Mucosa of rectum (tissue), 2 donors: Measurements from ENCODE around the gene TMEM61.
"Not testable (repeated sequence)": the region's sequence is repeated elsewhere in the genome, so short reads cannot be mapped to it uniquely, and the experiment has no call there.

Source experiments
- H3K27ac ChIP-seq, 2 donors: one replicate each; pipeline ENCODE4 v1.7.0; 2013; ENCODE audit warnings: inconsistent platforms in 2 of 2, low read depth in 2 of 2, low read length in 2 of 2
- H3K27me3 ChIP-seq, 2 donors: one replicate each; pipeline ENCODE4 v1.7.0; 2013; ENCODE audit warnings: low read length in 2 of 2; ENCODE audit not compliant: control insufficient read depth in 2 of 2, insufficient read depth in 2 of 2
- H3K36me3 ChIP-seq, 2 donors: one replicate each; pipeline ENCODE4 v1.7.0; 2013; ENCODE audit warnings: low read length in 2 of 2; ENCODE audit not compliant: control insufficient read depth in 2 of 2, insufficient read depth in 2 of 2
- H3K4me1 ChIP-seq, 2 donors: one replicate each; pipeline ENCODE4 v1.7.0; 2013; ENCODE audit warnings: low read length in 2 of 2, mild to moderate bottlenecking in 1 of 2; ENCODE audit not compliant: control insufficient read depth in 2 of 2, insufficient read depth in 2 of 2
- H3K4me3 ChIP-seq, 2 donors: one replicate each; pipeline ENCODE4 v1.7.0; 2013; ENCODE audit warnings: low read length in 2 of 2
- H3K9ac ChIP-seq, 2 donors: one replicate each; pipeline ENCODE4 v1.7.0; 2013; ENCODE audit warnings: low read length in 2 of 2, low read depth in 1 of 2, mild to moderate bottlenecking in 1 of 2
- H3K9me3 ChIP-seq, 2 donors: one replicate each; pipeline ENCODE4 v1.7.0; 2013; ENCODE audit warnings: low read length in 2 of 2; ENCODE audit not compliant: control insufficient read depth in 2 of 2
- donor health status: healthy.
- donor health status: Normal muscosa, but diverticular disease.

Gene TMEM61

GRCh38 chr1:54980528-54981241 lies at the start of gene TMEM61:
Gene TMEM61 (plus strand): TSS chr1:54980628. CDS start chr1:54981066, 438 bp downstream.
- Histone ChIP-seq H3K9ac (peak within 1 kb of the TSS in 1 of 2 donors; percentile 76), H3K36me3 (no peaks in the 10 kb centered on the region), H3K9me3 (no peaks in the 10 kb centered on the region), H3K27me3 (peaks cover 4 to 7% of the 10 kb centered on the region in 2 donors), H3K27ac (peak within 1 kb of the TSS; percentile 56 to 74), H3K4me3 (peak within 1 kb of the TSS; percentile 50 to 66), H3K4me1 (peaks cover 3 to 9% of the 10 kb centered on the region in 2 donors)

GRCh38 chr1:54931275-54931840 lies 49.1 kb upstream of the TMEM61 start:
- no peaks in the 10 kb centered on the region for H3K27me3 ChIP-seq
- H3K9me3 ChIP-seq, result no peaks in the 10 kb centered on the region
- H3K9ac ChIP-seq, result no peak overlapping the region
- H3K4me3 ChIP-seq, result no peak overlapping the region
- H3K27ac ChIP-seq, result no peak overlapping the region
- H3K4me1 ChIP-seq, result no peaks in the 10 kb centered on the region
- no peaks in the 10 kb centered on the region for H3K36me3 ChIP-seq

GRCh38 chr1:54934081-54934480 lies 46.3 kb upstream of the TMEM61 start:
- H3K36me3 ChIP-seq, H3K27ac ChIP-seq, H3K9me3 ChIP-seq, H3K27me3 ChIP-seq, H3K9ac ChIP-seq, H3K4me1 ChIP-seq, H3K4me3 ChIP-seq: not testable (repeated sequence)

- Histone ChIP-seq H3K36me3 (no peaks in the 10 kb centered on the region), H3K4me1 (no peaks in the 10 kb centered on the region), H3K27me3 (no peaks in the 10 kb centered on the region), H3K27ac (no peak overlapping the region), H3K9ac (no peak overlapping the region), H3K4me3 (no peak overlapping the region), H3K9me3 (no peaks in the 10 kb centered on the region)
Observed at GRCh38 chr1:54934869-54935268, 45.6 kb upstream of the TMEM61 start.

- H3K4me1 ChIP-seq, result peaks cover 0 to 3% of the 10 kb centered on the region in 2 donors
- H3K27me3 ChIP-seq, result no peaks in the 10 kb centered on the region
- no peak overlapping the region for H3K4me3 ChIP-seq
- no peak overlapping the region for H3K9ac ChIP-seq
- no peak overlapping the region for H3K27ac ChIP-seq
- H3K9me3 ChIP-seq, result no peaks in the 10 kb centered on the region
- no peaks in the 10 kb centered on the region for H3K36me3 ChIP-seq
Observed at GRCh38 chr1:54936791-54937190, 43.6 kb upstream of the TMEM61 start.

GRCh38 chr1:54937469-54937868 lies 43.0 kb upstream of the TMEM61 start:
- H3K27ac ChIP-seq, result no peak overlapping the region
- peaks cover 0 to 3% of the 10 kb centered on the region in 2 donors for H3K4me1 ChIP-seq
- H3K4me3 ChIP-seq, result no peak overlapping the region
- H3K9me3 ChIP-seq, result no peaks in the 10 kb centered on the region
- no peak overlapping the region for H3K9ac ChIP-seq
- H3K27me3 ChIP-seq, result no peaks in the 10 kb centered on the region
- H3K36me3 ChIP-seq, result no peaks in the 10 kb centered on the region

- H3K9me3 ChIP-seq, H3K27ac ChIP-seq, H3K36me3 ChIP-seq, H3K4me3 ChIP-seq, H3K27me3 ChIP-seq, H3K9ac ChIP-seq, H3K4me1 ChIP-seq: not testable (repeated sequence)
Observed at GRCh38 chr1:54938955-54939354, 41.5 kb upstream of the TMEM61 start.

GRCh38 chr1:54940042-54940441 lies 40.4 kb upstream of the TMEM61 start:
- Histone ChIP-seq H3K36me3 (no peaks in the 10 kb centered on the region), H3K9ac (no peak overlapping the region), H3K4me1 (peaks cover 0 to 3% of the 10 kb centered on the region in 2 donors), H3K4me3 (no peak overlapping the region), H3K27ac (no peak overlapping the region), H3K27me3 (no peaks in the 10 kb centered on the region), H3K9me3 (no peaks in the 10 kb centered on the region)

GRCh38 chr1:54942976-54943375 lies 37.5 kb upstream of the TMEM61 start:
- H3K4me3 ChIP-seq, result no peak overlapping the region
- H3K4me1 ChIP-seq, result peaks cover 5 to 11% of the 10 kb centered on the region in 2 donors
- no peaks in the 10 kb centered on the region for H3K9me3 ChIP-seq
- no peaks in the 10 kb centered on the region for H3K27me3 ChIP-seq
- no peak overlapping the region for H3K9ac ChIP-seq
- no peak overlapping the region for H3K27ac ChIP-seq
- H3K36me3 ChIP-seq, result no peaks in the 10 kb centered on the region

GRCh38 chr1:54944610-54945392 lies 35.6 kb upstream of the TMEM61 start:
- Histone ChIP-seq H3K27ac (peak overlapping the region; percentile 77 to 87), H3K4me3 (peak overlapping the region; percentile 38 to 39), H3K27me3 (no peaks in the 10 kb centered on the region), H3K4me1 (peaks cover 5 to 11% of the 10 kb centered on the region in 2 donors), H3K9me3 (no peaks in the 10 kb centered on the region), H3K9ac (no peak overlapping the region), H3K36me3 (no peaks in the 10 kb centered on the region)
